Sciatic nerve (tissue), 2 donors: Measurements from ENCODE around the gene TCAF1. TPM values are rescaled to one million over a fixed set of nuclear protein-coding genes. Genes with fewer than 3 reads are reported as not detected.

Experiments
- ATAC-seq: fragments of 200-7000 bp; cut with Tn5 transposase; one replicate; pipeline ENCODE4 v1.9.1; 2020; ENCODE audit warnings: mild to moderate bottlenecking, moderate library complexity
- DNase-seq: peaks from one replicate; pipeline ENCODE4 v3.0.0-alpha.2; 2020; ENCODE audit warnings: low spot score
- intact Hi-C: fragments of 100-400 bp; cut with DNase I; formaldehyde crosslinking; loops from one replicate; pipeline ENCODE4 v1.14.2; 2022
- total RNA-seq: library from RNA; stranded (reverse); fragmentation: NEBNext Ultra II Directional; extraction: Animal tissue kit (Norgen Biotek cat#: 25700); gene quantifications from one replicate; pipeline ENCODE4 v1.2.1, GENCODE V29; 2021
- donor health status: DM: no; HTN: no; CAD: no.
- donor health status: DM: no; HTN: no; CAD: no.

TCAF1 gene
- total RNA-seq, 1 donor from 2014 or later, result 44.5 TPM

- intact Hi-C loops, result no loop called here
- DNase-seq, result no peak
- no peak for ATAC-seq
Observed at GRCh38 chr7:143906151-143906550, 4.2 kb upstream of the TCAF1 start.

- DNase-seq (no peak), ATAC-seq (no peak)
- intact Hi-C loops, result no loop called here
Observed at GRCh38 chr7:143905509-143905908, 3.5 kb upstream of the TCAF1 start.

GRCh38 chr7:143902332-143902899 is 440 bp upstream of the TCAF1 start:
- ATAC-seq (no peak), DNase-seq (no peak)
- intact Hi-C loops, result no loop called here

- intact Hi-C loops, result no loop called here
- peak; percentile 66 for DNase-seq
Observed at GRCh38 chr7:143901332-143901667, 676 bp downstream of the TCAF1 start.

GRCh38 chr7:143900230-143900766 is 1.7 kb downstream of the TCAF1 start:
- no peak for ATAC-seq
- no peak for DNase-seq
- intact Hi-C loops, result no loop called here

More at GRCh38 chr7:143901332-143901667, 676 bp downstream of the TCAF1 start:
- ATAC-seq, result peak; percentile 55

GRCh38 chr7:143898810-143899209 is 3.2 kb downstream of the TCAF1 start:
- no peak for ATAC-seq
- no peak for DNase-seq
- intact Hi-C loops, result no loop called here

GRCh38 chr7:143896667-143897066 is 5.3 kb downstream of the TCAF1 start:
- intact Hi-C loops, result no loop called here
- no peak for DNase-seq
- no peak for ATAC-seq

- DNase-seq (no peak), ATAC-seq (no peak)
- intact Hi-C loops, result no loop called here
Observed at GRCh38 chr7:143892527-143893300, 9.3 kb downstream of the TCAF1 start.

- DNase-seq, result no peak
- intact Hi-C loops, result no loop called here
- ATAC-seq, result no peak
Observed at GRCh38 chr7:143891457-143891856, 10.5 kb downstream of the TCAF1 start.

- intact Hi-C loops, result no loop called here
- no peak for DNase-seq
- no peak for ATAC-seq
Observed at GRCh38 chr7:143890558-143890957, 11.4 kb downstream of the TCAF1 start.

GRCh38 chr7:143889068-143889467 is 12.9 kb downstream of the TCAF1 start:
- intact Hi-C loops, result no loop called here
- DNase-seq (no peak), ATAC-seq (no peak)

GRCh38 chr7:143886826-143887477 is 15.0 kb downstream of the TCAF1 start:
- intact Hi-C loops, result no loop called here
- no peak for ATAC-seq
- no peak for DNase-seq

- intact Hi-C loops, result no loop called here
- no peak for DNase-seq
- no peak for ATAC-seq
Observed at GRCh38 chr7:143885951-143886350, 16.0 kb downstream of the TCAF1 start.

GRCh38 chr7:143884969-143885559 is 16.9 kb downstream of the TCAF1 start:
- intact Hi-C loops, result no loop called here
- DNase-seq, result peak; percentile 78
- peak; percentile 89 for ATAC-seq

- ATAC-seq (no peak), DNase-seq (no peak)
- intact Hi-C loops, result no loop called here
Observed at GRCh38 chr7:143884241-143884968, 17.6 kb downstream of the TCAF1 start.

GRCh38 chr7:143882604-143883078 is 19.3 kb downstream of the TCAF1 start:
- ATAC-seq (peak; percentile 85), DNase-seq (peak; percentile 83)
- intact Hi-C loops, result no loop called here

GRCh38 chr7:143882020-143882603 is 19.9 kb downstream of the TCAF1 start:
- intact Hi-C loops, result no loop called here
- ATAC-seq (peak; percentile 74), DNase-seq (peak; percentile 68)

- ATAC-seq (no peak), DNase-seq (no peak)
- intact Hi-C loops, result no loop called here
Observed at GRCh38 chr7:143878884-143879283, 23.1 kb downstream of the TCAF1 start.

- intact Hi-C loops, result no loop called here
- ATAC-seq, result no peak
- DNase-seq, result no peak
Observed at GRCh38 chr7:143877098-143877497, 24.9 kb downstream of the TCAF1 start.
